Right lobe of liver (tissue), 4 donors: ENCODE data around the gene RTP1.

Experiments
- POLR2A ChIP-seq: fragments of 450-650 bp; IDR thresholded peaks from one replicate; pipeline ENCODE4 v1.6.1; 2017; ENCODE audit warnings: antibody characterized with exemption, mild to moderate bottlenecking
- TF ChIP-seq, protein P1 (sequence below), 4 donors: fragments of 200-600 bp in 3 of 4; fragments of 450-650 bp in 1 of 4; IDR thresholded peaks; one replicate each; pipeline versions ENCODE4 v1.5.1 to v1.8.0; 2016 to 2022; ENCODE audit warnings: antibody characterized with exemption in 4 of 4, mild to moderate bottlenecking in 2 of 4
- donor health status: DM: no; HTN: no; CAD: no.
- donor health status: DM: no; HTN: no; CAD: no.
- donor health status: DM: no; HTN: yes; CAD: no.

- TF ChIP-seq, protein P1, sequence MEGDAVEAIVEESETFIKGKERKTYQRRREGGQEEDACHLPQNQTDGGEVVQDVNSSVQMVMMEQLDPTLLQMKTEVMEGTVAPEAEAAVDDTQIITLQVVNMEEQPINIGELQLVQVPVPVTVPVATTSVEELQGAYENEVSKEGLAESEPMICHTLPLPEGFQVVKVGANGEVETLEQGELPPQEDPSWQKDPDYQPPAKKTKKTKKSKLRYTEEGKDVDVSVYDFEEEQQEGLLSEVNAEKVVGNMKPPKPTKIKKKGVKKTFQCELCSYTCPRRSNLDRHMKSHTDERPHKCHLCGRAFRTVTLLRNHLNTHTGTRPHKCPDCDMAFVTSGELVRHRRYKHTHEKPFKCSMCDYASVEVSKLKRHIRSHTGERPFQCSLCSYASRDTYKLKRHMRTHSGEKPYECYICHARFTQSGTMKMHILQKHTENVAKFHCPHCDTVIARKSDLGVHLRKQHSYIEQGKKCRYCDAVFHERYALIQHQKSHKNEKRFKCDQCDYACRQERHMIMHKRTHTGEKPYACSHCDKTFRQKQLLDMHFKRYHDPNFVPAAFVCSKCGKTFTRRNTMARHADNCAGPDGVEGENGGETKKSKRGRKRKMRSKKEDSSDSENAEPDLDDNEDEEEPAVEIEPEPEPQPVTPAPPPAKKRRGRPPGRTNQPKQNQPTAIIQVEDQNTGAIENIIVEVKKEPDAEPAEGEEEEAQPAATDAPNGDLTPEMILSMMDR (IDR thresholded peaks at IDR 0.05) = no peak
- TF ChIP-seq POLR2A = no peak
These were observed 18.2 kb downstream of the RTP1 start for GRCh38 chr3:187215460-187215859.
